ENCODE measurements around the gene TMX2. TPM values are rescaled to one million over a fixed set of nuclear protein-coding genes. Genes with fewer than 3 reads are reported as not detected.
A peak's percentile ranks its signal among the peaks of the same experiment; 100 is the strongest.

TMX2 gene, protein sequence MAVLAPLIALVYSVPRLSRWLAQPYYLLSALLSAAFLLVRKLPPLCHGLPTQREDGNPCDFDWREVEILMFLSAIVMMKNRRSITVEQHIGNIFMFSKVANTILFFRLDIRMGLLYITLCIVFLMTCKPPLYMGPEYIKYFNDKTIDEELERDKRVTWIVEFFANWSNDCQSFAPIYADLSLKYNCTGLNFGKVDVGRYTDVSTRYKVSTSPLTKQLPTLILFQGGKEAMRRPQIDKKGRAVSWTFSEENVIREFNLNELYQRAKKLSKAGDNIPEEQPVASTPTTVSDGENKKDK
- total RNA-seq (100 to 1,000 TPM; 129 to 131 TPM), polyA plus RNA-seq (89.9 TPM)

- Histone ChIP-seq H3K4me1 (ENCODE audit: insufficient read depth, low read length) (peaks cover 43% of the 10 kb centered on the region), H3K27me3 (ENCODE audit: insufficient read depth, low read length, poor library complexity, severe bottlenecking) (no peaks in the 10 kb centered on the region), H3K4me3 (ENCODE audit: low read length) (peak within 1 kb of the TSS; percentile 99), H3K9me3 (ENCODE audit: low read length) (no peaks in the 10 kb centered on the region), H3K27ac (ENCODE audit: low read depth, low read length) (peak within 1 kb of the TSS; percentile 90), H3K36me3 (ENCODE audit: insufficient read depth, low read length) (no peaks in the 10 kb centered on the region)
- H3K27me3 Mint-ChIP-seq: no peaks in the 10 kb centered on the region
- ChIA-PET CTCF (interaction anchor here (0.6 to 1.9 kb wide), 8 partner anchors 17 to 1825 kb away, joined by 3 to 6 read pairs (median 3); partner anchors contain the start of gene SELENOH), POLR2A (interaction anchor here (0.7 to 1.5 kb wide), 7 partner anchors 10 to 198 kb away, joined by 3 to 10 read pairs (median 4); partner anchors contain the start of gene SELENOH)
- peak within 1 kb of the TSS; percentile 81 to 98 (median 98) for H3K27ac Mint-ChIP-seq
- H3K36me3 Mint-ChIP-seq: peaks cover 0 to 27% (median 7%) of the 10 kb centered on the region in 3 donors
- H3K4me3 Mint-ChIP-seq: peak within 1 kb of the TSS; percentile 93 to 99 (median 98)
- DNase-seq: peak; percentile 87 to 93 (median 90)
- peaks cover 42 to 57% (median 53%) of the 10 kb centered on the region in 3 donors for H3K4me1 Mint-ChIP-seq
- H3K9me3 Mint-ChIP-seq: no peaks in the 10 kb centered on the region
These were observed at the start of gene TMX2 for GRCh38 chr11:57712256-57713150. Gene TMX2 (plus strand): TSS chr11:57712593. CDS start chr11:57712619, 26 bp downstream.

DNA sequence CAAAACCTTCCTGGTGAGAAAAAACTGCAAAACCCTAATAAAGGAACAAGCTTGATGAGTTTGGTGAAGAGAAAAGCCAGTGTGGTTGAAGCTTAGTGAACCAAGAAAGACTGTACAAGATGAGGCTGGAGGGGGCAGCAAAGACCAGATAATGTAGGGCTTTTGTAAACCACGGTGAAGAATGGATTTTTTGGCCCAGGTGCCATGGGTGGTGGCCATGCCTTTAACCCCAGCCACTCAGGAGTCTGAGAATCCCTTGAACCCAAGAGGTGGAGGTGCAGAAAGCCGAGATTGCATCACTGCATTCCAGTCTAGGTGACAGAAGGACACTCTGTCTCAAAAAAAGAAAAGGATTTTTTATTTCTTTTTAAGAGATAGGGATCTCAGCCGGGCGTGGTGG, 49.5 kb upstream of the TMX2 start:
- H3K4me1 ChIP-seq (ENCODE audit: insufficient read depth, low read length): peaks cover 12% of the 10 kb centered on the region
- peaks cover 10 to 45% (median 10%) of the 10 kb centered on the region in 3 donors for H3K36me3 Mint-ChIP-seq
- H3K27me3 Mint-ChIP-seq: peaks cover 0 to 13% of the 10 kb centered on the region in 2 donors
- H3K27ac ChIP-seq (ENCODE audit: low read depth, low read length): no peak overlapping the region
- H3K9me3 Mint-ChIP-seq: no peaks in the 10 kb centered on the region
- ChIA-PET POLR2A (no interaction called here), CTCF (interaction anchor here (1.0 kb wide), 1 partner anchor 18 kb away, joined by 3 read pairs; no protein-coding TSS in a partner anchor)
- no peaks in the 10 kb centered on the region for H3K9me3 ChIP-seq (ENCODE audit: low read length)
- H3K4me3 ChIP-seq (ENCODE audit: low read length): no peak overlapping the region
- peak overlapping the region in 1 of 8 donors; percentile 16 for H3K27ac Mint-ChIP-seq
- no peak for DNase-seq
- H3K4me1 Mint-ChIP-seq: peaks cover 27 to 47% (median 39%) of the 10 kb centered on the region in 3 donors
- no peaks in the 10 kb centered on the region for H3K27me3 ChIP-seq (ENCODE audit: insufficient read depth, low read length, poor library complexity, severe bottlenecking)
- peak overlapping the region in 1 of 7 donors; percentile 68 for H3K4me3 Mint-ChIP-seq
- H3K36me3 ChIP-seq (ENCODE audit: insufficient read depth, low read length): peaks cover 35% of the 10 kb centered on the region

- POLR2A ChIA-PET: no interaction called here
- Mint-ChIP-seq H3K4me1 (peaks cover 27 to 43% (median 37%) of the 10 kb centered on the region in 3 donors), H3K4me3 (peak overlapping the region in 1 of 7 donors; percentile 65), H3K27ac (peak overlapping the region in 1 of 8 donors; percentile 82), H3K36me3 (peaks cover 10 to 48% (median 10%) of the 10 kb centered on the region in 3 donors), H3K9me3 (no peaks in the 10 kb centered on the region), H3K27me3 (peaks cover 0 to 13% of the 10 kb centered on the region in 2 donors)
- CTCF ChIA-PET: no interaction called here
- Histone ChIP-seq H3K36me3 (ENCODE audit: insufficient read depth, low read length) (peaks cover 35% of the 10 kb centered on the region), H3K27me3 (ENCODE audit: insufficient read depth, low read length, poor library complexity, severe bottlenecking) (no peaks in the 10 kb centered on the region), H3K9me3 (ENCODE audit: low read length) (no peaks in the 10 kb centered on the region), H3K4me1 (ENCODE audit: insufficient read depth, low read length) (peaks cover 11% of the 10 kb centered on the region), H3K27ac (ENCODE audit: low read depth, low read length) (no peak overlapping the region), H3K4me3 (ENCODE audit: low read length) (no peak overlapping the region)
- DNase-seq: no peak
These were observed 48.4 kb upstream of the TMX2 start for GRCh38 chr11:57663975-57664374.

DNA sequence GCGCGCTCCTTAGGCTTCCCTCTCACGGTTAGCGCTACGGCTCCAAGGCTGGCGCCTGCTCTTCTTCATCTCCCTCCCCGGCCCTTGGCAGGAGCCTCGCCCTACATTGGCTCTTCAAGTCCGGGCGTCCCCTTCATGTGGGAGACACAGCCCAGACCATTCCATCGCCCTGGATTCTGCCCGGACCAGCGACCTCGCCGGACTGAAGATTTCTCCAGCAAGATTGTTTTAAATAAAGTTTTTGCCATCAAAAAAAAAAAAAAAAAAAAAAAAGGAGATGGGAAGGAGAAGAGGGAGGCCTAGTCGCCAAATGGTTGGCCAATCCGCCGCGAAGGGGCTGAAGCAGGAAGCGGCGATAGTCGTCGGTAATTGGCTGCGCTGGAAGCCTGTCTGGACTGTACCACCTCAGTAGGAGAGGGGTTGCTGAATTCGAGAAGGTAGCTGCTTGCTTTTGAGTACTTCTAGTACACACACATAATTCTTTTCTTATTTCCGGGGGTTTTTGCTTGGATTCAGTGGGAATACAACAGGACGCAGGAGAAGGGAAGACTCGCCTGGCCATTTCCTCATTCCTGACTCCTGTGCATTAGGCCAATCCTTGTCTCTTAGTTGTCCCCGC, 45.2 kb upstream of the TMX2 start:
- Histone ChIP-seq H3K36me3 (ENCODE audit: insufficient read depth, low read length) (peaks cover 13% of the 10 kb centered on the region), H3K27me3 (ENCODE audit: insufficient read depth, low read length, poor library complexity, severe bottlenecking) (no peaks in the 10 kb centered on the region), H3K4me3 (ENCODE audit: low read length) (peak overlapping the region; percentile 74), H3K9me3 (ENCODE audit: low read length) (no peaks in the 10 kb centered on the region), H3K4me1 (ENCODE audit: insufficient read depth, low read length) (peaks cover 33% of the 10 kb centered on the region), H3K27ac (ENCODE audit: low read depth, low read length) (peak overlapping the region; percentile 97)
- H3K4me3 Mint-ChIP-seq: peak overlapping the region; percentile 87 to 97 (median 93)
- CTCF ChIA-PET: interaction anchor here (0.8 to 2.4 kb wide), 7 partner anchors 8 to 332 kb away, joined by 3 to 8 read pairs (median 4); partner anchors contain the start of genes SSRP1, UBE2L6 and YPEL4
- peaks cover 41 to 57% (median 54%) of the 10 kb centered on the region in 3 donors for H3K4me1 Mint-ChIP-seq
- POLR2A ChIA-PET: interaction anchor here (1.0 to 2.4 kb wide), 5 partner anchors 10 to 136 kb away, joined by 3 to 8 read pairs (median 4); partner anchors contain the start of genes CLP1, MED19, TIMM10 and TMX2
- DNase-seq: peak in 4 of 5 donors; percentile 91 to 98 (median 95)
- H3K27ac Mint-ChIP-seq: peak overlapping the region; percentile 98 to 100 (median 100)
- peaks cover 5 to 36% (median 6%) of the 10 kb centered on the region in 3 donors for H3K36me3 Mint-ChIP-seq
- peaks cover 0 to 13% of the 10 kb centered on the region in 2 donors for H3K27me3 Mint-ChIP-seq
- H3K9me3 Mint-ChIP-seq: no peaks in the 10 kb centered on the region

GRCh38 chr11:57667736-57668433, 44.5 kb upstream of the TMX2 start, which contains the start of gene ZDHHC5:
Gene ZDHHC5 (plus strand): TSS chr11:57668114. CDS start chr11:57673091, 4,977 bp downstream.
- H3K36me3 Mint-ChIP-seq: peaks cover 4 to 36% (median 6%) of the 10 kb centered on the region in 3 donors
- H3K36me3 ChIP-seq (ENCODE audit: insufficient read depth, low read length): peaks cover 13% of the 10 kb centered on the region
- CTCF ChIA-PET: interaction anchor here (0.8 to 2.9 kb wide), 4 partner anchors 13 to 133 kb away, joined by 3 to 9 read pairs (median 6); partner anchors contain the start of gene YPEL4
- peak within 1 kb of the TSS; percentile 98 to 100 (median 100) for H3K27ac Mint-ChIP-seq
- H3K4me1 Mint-ChIP-seq: peaks cover 40 to 64% (median 56%) of the 10 kb centered on the region in 3 donors
- no peaks in the 10 kb centered on the region for H3K9me3 ChIP-seq (ENCODE audit: low read length)
- H3K27ac ChIP-seq (ENCODE audit: low read depth, low read length): peak within 1 kb of the TSS; percentile 97
- POLR2A ChIA-PET: interaction anchor here (1.0 to 2.4 kb wide), 5 partner anchors 11 to 132 kb away, joined by 4 to 8 read pairs (median 4); partner anchors contain the start of genes CLP1, MED19 and TMX2
- peak within 1 kb of the TSS; percentile 87 to 97 (median 93) for H3K4me3 Mint-ChIP-seq
- no peaks in the 10 kb centered on the region for H3K27me3 ChIP-seq (ENCODE audit: insufficient read depth, low read length, poor library complexity, severe bottlenecking)
- H3K4me3 ChIP-seq (ENCODE audit: low read length): peak within 1 kb of the TSS; percentile 84
- peak; percentile 99 to 100 (median 100) for DNase-seq
- H3K27me3 Mint-ChIP-seq: peaks cover 0 to 13% of the 10 kb centered on the region in 2 donors
- peaks cover 36% of the 10 kb centered on the region for H3K4me1 ChIP-seq (ENCODE audit: insufficient read depth, low read length)
- no peaks in the 10 kb centered on the region for H3K9me3 Mint-ChIP-seq

- Mint-ChIP-seq H3K27me3 (peaks cover 0 to 13% of the 10 kb centered on the region in 2 donors), H3K27ac (peak overlapping the region; percentile 98 to 100 (median 100)), H3K4me3 (peak overlapping the region; percentile 87 to 97 (median 93)), H3K9me3 (no peaks in the 10 kb centered on the region), H3K4me1 (peaks cover 45 to 68% (median 61%) of the 10 kb centered on the region in 3 donors), H3K36me3 (peaks cover 7 to 40% (median 11%) of the 10 kb centered on the region in 3 donors)
- peaks cover 18% of the 10 kb centered on the region for H3K36me3 ChIP-seq (ENCODE audit: insufficient read depth, low read length)
- ChIA-PET POLR2A (interaction anchor here (1.0 to 2.4 kb wide), 3 partner anchors 11 to 132 kb away, joined by 4 to 8 read pairs (median 5); partner anchors contain the start of genes CLP1, MED19 and TMX2), CTCF (interaction anchor here (2.9 kb wide), 1 partner anchor 132 kb away, joined by 9 read pairs; no protein-coding TSS in a partner anchor)
- peak in 1 of 5 donors; percentile 70 for DNase-seq
- peak overlapping the region; percentile 97 for H3K27ac ChIP-seq (ENCODE audit: low read depth, low read length)
- H3K4me1 ChIP-seq (ENCODE audit: insufficient read depth, low read length): peaks cover 41% of the 10 kb centered on the region
- H3K27me3 ChIP-seq (ENCODE audit: insufficient read depth, low read length, poor library complexity, severe bottlenecking): no peaks in the 10 kb centered on the region
- no peaks in the 10 kb centered on the region for H3K9me3 ChIP-seq (ENCODE audit: low read length)
- H3K4me3 ChIP-seq (ENCODE audit: low read length): peak overlapping the region; percentile 84
These were observed 44.0 kb upstream of the TMX2 start for GRCh38 chr11:57668434-57668782.
